ENCODE data around the gene SLC46A3.

The SLC46A3 gene

DNA sequence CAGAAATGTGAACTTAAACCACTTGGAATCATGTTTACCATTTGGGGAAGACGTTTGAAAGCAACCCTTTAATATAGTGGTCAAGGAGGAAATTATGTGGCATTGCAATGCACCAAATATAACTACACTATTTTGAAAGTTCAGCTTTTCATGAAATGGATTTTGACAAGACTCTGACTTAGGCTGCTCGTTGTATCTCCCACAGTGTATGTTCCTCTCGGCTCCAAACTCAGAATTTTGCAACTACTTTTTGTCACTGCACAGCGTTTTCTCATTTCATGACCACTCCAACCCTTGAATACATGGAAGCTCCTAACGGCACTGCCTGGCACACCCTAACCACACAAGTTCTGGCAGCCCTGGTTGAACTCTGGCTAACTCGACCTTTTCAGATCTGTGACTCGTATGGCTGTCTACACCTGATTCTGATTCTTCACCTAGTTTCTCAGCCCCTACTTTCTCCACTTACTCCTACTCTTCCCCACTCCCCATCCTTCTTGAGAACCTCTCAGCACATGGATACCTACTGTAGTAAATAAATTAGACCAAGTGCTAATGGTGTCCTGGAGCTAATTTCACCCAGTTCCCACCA is 66.9 kb downstream of the SLC46A3 start:
- H3K27me3 Mint-ChIP-seq = no peaks in the 10 kb centered on the region
- H3K27ac Mint-ChIP-seq = no peak overlapping the region
- ATAC-seq (ENCODE audit: low read depth) = no peak
- H3K4me1 Mint-ChIP-seq = peaks cover 14% of the 10 kb centered on the region
- peaks cover 6% of the 10 kb centered on the region for H3K36me3 Mint-ChIP-seq
- H3K9me3 Mint-ChIP-seq = no peaks in the 10 kb centered on the region
- no peak overlapping the region for H3K4me3 Mint-ChIP-seq
- no peak for DNase-seq (ENCODE audit: low spot score in 2 of 2)

DNA sequence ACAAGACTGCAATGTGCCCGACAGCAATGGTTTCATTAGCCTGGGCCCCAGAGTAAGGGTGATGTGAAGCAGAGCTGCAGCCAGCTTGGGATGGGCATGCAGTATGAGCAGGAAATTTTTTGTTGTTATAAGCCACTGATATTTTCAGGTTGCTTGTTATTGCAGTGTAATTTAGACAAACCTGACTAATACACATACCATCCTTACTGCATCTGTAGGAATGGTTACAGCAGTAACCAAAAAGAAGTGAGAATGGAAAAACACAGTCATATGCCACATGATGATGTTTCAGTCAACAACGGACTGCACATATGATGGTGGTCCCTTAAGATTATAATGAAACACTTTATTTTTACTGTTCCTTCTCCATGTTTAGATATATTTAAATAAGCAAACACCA is 68.5 kb downstream of the SLC46A3 start:
- ATAC-seq (ENCODE audit: low read depth) = no peak
- H3K27me3 Mint-ChIP-seq = no peaks in the 10 kb centered on the region

More for the DNA sequence above, 68.5 kb downstream of the SLC46A3 start:
- Mint-ChIP-seq H3K36me3 (peaks cover 6% of the 10 kb centered on the region), H3K4me1 (peaks cover 3% of the 10 kb centered on the region), H3K4me3 (no peak overlapping the region), H3K9me3 (no peaks in the 10 kb centered on the region), H3K27ac (no peak overlapping the region)
- no peak for DNase-seq (ENCODE audit: low spot score in 2 of 2)

Data from memory B cell (primary cell).